ENCODE measurements around the gene RNF208.

GRCh38 chr9:137192859-137193258 is 29.2 kb downstream of the RNF208 start:
- TF ChIP-seq CTCF (IDR thresholded peaks at IDR 0.05) (no peak), EZH2 (IDR thresholded peaks at IDR 0.05) (no peak), EZH2phosphoT487 (IDR thresholded peaks at IDR 0.05) (no peak)
